NAMALWA (cell line): ENCODE results near the gene MACROH2A1.
A peak's percentile ranks its signal among the peaks of the same experiment; 100 is the strongest.

Experiments used
- DNase-seq: peaks from one replicate; pipeline ENCODE4 v3.0.0-alpha.2; 2015; ENCODE audit warnings: low spot score

Gene MACROH2A1

DNA sequence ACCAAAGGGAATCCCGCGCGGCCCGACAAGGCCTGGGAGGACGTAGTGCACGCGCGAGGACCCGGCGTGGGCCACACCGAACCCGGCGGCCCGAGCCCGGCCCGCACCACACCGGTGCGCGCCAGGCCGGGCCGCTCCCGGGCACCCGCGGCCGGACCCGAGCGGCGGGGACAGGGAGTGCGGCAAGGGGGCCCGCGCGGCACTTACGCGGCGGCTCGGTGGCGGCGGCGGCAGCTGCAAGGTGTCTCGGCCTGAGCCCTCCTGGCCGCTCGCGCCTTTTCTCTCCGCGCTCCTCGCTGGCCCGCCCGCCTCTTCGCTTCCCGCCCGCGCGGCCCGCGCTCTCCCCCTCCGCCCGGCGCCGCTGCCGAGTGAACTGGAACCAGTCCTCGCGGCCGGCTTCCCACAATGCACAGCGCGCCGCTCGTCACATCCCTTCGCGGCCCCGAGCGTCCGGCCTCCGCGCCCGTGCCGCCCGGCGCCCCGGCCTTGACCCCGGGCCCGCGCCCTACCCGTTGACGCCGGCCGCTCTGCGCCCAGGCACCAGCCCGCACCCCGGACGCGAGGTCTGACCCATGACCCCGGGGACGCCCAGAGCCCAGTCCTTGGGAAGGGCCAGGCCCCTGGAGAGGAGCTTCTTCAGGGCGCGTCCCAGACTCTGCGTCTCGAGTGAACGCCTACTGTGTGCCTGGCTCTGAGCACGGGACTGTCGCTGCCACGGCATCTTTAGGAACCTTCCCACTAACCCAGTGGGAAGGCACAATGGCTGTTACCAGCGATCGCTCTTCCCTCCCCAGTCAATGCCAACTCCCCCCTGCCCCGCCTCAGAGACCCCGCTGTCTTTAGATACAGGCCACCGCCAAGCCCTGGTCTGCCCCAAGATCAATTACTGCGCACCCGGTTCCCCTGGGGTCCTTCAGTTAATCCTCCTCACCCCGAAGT lies at the start of gene MACROH2A1:
MACROH2A1 (minus strand) TSS at position 377 of the 939 bp plus-strand sequence. CDS start 10,138 bp downstream, outside the sequence.
- peak; percentile 84 for DNase-seq

DNA sequence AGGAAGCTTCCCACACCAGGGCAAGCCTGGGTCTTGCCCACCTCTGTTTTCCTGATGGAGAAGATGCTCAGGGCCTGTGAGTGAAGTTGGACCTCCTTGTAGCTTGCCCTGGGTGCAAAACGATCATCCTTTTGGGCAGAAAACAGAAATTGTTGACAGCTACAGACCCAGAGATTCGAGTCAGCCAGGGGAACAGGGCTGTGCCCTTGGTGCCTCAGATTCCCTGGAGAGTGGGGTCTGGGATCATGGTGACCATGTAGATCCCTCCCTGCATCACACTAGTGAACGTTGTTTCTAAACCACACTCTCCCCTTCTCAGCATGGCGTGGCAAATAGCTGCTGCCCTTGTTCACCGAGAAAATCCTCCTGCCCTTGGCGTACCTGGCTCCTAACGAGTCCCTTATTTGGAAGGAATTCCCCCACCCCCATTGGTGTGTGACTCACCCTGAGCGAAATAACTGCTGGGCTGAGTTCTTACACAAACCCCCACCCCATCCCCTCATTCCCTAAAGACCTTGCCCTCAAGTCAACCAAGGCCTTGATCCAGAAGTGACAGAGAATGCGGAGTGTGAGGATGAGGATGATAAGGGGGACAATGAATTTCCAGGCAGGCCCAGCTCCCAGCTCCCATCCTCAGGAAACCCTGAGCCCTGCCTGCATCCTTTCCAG lies 49.2 kb upstream of the MACROH2A1 start:
- DNase-seq, result no peak

DNA sequence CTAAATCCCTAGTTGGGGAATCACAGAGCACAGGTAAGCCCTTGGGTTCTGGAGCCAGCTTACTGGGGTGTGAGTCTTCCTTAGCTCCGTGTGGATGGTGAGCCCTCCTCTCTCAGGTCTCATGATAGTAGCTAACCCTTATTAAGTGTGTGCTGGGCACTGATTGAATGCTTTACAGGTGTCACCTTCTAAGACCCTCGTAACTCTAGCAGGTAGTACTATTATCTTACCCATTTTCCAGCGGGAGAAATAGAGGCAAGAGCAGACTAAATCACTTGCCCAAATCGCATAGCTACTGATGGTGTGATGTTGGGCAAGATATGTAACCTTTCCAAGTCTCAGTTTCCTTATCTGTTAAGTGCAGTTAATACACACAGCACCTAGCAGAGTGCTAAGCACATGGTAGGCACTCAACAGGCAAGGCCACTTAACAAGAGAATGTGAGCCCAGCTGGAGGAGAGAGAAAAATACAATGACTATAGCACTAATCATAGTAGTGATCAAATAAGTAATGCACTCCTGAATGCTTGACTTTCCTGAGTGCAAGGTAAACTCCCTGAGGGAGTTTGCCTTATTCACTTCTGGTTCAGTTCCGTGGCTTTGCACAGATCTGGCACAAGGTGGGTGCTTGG lies 48.4 kb upstream of the MACROH2A1 start, which contains the start of gene DCANP1:
DCANP1 (minus strand) TSS at position 51 of the 632 bp plus-strand sequence. CDS start 240 bp downstream, outside the sequence.
- no peak for DNase-seq

DNA sequence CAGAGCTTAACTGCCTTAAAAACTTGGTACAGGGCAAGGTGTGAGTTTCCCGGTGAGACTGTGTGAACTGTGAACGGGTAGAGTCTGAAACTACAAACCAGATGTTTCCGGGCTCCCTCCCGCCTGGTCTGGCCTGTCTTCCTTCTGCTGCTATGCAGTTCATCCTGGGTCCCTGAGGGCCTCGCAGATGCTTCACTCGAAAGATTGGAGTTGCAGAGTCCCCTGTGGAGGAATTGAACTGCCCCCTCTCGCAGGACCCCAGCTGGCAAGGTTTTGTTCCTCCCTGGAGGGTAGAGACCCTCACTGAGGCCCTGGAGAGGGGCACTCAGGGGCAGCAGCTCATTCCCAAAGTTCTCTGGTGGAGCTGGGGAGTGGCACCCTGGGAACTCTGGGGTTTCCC lies 47.6 kb upstream of the MACROH2A1 start:
- no peak for DNase-seq

GRCh38 chr5:135446206-135446605 lies 47.2 kb upstream of the MACROH2A1 start:
- no peak for DNase-seq

DNA sequence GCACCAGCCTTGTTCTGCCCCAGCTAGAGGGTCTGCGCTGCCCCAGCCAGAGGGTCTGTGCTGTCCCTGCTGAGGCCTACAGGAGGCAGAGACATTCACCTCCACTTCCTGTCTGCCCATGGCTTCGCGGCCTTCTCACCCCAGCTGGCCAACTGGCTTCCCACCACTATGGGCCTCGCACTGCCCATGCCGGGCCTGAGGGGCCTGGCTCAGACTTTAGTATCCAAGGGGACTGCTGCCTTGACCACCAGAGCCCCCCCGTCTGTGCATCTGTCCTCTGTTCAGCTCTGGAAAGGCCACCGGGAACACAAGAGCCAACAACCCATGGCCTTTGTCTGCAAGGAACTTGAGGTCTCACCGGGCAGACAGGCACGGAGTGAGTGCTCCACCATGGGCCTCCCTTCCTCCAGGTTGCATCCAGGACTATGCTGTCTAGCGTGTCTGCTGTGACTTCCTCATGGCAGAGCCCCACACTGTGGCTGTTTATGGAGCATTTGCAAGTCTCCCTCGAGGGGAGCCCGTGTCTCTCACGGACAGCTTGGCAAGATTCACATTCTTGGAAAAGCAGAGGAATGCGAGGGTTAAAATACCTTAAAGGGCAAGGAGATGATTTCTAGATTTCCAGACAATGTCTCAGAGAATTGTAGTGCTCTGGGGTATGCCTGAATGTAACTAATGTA lies 46.4 kb upstream of the MACROH2A1 start:
- DNase-seq, result no peak

- no peak for DNase-seq
These were observed 45.9 kb upstream of the MACROH2A1 start for GRCh38 chr5:135444881-135445280.

- DNase-seq, result no peak
These were observed 45.3 kb upstream of the MACROH2A1 start for GRCh38 chr5:135444360-135444759.

- no peak for DNase-seq
These were observed 44.3 kb upstream of the MACROH2A1 start for GRCh38 chr5:135443161-135443960.

GRCh38 chr5:135442431-135443160 lies 43.6 kb upstream of the MACROH2A1 start:
- DNase-seq, result no peak

- no peak for DNase-seq
These were observed 42.9 kb upstream of the MACROH2A1 start for GRCh38 chr5:135441919-135442318.

DNA sequence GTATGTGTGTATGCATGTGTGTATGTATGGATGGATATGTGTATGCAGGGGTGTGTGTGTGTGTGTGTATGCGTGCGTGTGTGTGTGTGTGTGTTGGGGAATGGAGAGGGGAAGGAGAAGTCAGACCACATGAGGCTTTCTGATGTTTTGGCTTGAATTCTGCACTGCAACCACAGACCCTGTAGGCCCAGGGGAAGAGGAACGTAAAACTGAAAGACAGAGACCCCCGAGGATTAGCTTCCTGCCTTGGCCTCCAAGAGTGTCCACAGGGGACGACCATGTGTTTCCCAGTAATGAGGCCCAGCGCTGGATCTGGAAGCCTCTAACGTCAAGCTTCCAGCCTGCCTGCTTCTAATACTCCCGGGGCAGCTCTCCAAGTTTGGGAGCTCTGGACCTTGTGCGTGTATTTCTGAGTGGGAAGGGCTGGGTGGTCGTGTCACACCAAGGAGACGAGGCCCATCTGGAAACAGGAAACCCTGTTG lies 42.4 kb upstream of the MACROH2A1 start:
- DNase-seq, result no peak

DNA sequence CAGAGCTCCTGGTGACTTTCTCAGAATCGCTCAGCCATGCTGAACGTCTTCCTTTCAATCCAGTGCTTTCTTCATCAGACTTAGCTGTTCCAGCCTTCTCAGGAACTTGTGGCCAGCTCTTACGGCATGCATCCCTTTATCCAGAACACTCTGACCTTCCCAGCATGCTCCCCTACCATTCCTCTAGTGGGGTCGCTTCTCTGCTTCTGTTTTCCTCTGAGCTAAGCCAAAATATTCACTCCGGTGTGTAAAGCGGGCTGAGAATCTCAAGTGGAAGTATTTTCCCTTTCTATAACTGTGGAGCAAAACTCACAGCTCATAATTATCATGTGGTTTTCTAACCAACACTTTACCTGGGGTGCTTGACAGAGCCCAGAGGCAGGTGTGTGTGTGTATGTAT lies 41.9 kb upstream of the MACROH2A1 start:
- DNase-seq, result no peak

DNA sequence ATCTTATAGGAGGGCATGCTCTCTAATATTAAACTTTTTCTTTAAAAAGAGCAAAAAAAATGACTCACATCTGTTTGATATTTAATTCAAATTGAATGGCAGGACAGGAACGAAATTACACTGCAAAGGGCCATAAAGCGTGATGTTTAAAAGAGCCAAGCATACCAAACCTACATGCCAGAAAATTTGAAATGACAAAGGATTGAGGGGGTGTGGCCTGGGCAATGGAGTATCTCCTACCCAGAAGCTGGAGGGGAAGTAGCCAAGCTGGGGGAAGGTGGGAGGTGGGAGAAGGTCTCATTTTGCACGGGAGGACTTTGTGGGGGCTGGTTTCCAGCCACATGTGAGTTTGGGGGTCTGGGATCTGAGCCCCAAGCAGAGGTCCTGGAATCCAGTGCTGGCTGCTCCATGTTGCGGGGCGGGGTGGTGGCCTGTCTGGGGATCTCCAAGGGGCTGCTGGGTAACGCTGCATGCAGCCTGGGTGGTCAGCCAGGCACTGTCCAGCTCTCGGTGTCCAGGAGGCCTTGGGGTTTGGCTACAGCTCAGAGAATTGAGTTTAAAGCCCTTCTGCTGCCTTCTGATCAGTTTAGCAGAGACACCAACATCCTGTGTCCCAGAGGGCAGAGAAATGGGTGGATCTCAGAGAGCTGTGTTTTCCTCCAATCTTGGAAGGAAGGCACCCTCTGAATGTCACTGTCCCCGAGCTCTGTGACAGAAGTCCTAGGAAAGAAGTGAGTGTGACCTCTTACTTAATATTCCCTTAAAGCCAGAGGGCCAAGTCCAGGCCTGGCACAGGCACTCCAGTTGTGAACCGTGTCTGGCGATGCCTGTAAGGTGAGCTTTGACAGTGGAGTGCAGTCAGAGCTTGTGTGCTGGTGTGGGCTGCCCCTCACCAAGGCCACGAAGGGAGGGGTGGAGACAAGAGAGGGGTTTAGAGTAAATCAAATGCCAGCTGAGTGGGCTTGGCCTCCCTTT lies 40.5 kb upstream of the MACROH2A1 start:
- no peak for DNase-seq

DNA sequence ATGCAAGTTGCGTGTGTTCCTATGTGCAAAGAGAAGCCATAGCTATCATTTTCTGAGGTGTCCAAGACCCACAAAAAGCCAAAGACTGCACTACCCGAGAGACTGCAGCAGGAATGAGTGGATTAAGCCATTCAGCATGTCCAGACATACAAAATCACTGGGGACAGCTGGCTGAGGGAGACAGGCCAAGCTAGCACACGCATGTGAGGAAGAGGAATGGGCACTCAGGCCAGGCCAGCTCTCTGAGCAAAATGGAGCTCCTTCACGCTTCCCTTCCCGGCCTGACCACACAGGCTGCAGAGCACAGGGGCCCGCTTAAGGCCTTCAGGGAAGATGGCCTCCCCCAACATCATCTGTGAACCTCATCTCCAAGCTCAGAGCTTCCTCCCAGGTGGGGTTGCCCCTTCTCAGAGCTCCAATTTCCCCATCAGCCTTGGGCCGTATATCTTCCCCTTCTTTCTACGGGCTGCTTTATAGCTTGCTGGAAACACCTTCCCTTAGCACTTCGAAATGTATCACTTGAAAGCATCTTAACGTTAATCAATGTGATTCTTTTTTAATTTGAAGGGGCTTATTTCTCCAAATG lies 39.7 kb upstream of the MACROH2A1 start:
- DNase-seq, result no peak

- DNase-seq, result no peak
These were observed 38.9 kb upstream of the MACROH2A1 start for GRCh38 chr5:135437796-135438560.

- DNase-seq, result no peak
These were observed 38.4 kb upstream of the MACROH2A1 start for GRCh38 chr5:135437422-135437795.

GRCh38 chr5:135436951-135437418 lies 38.0 kb upstream of the MACROH2A1 start:
- no peak for DNase-seq
